Ovary (tissue), 9 donors: ENCODE data around the gene PDE7B. TPM values are rescaled to one million over a fixed set of nuclear protein-coding genes. Genes with fewer than 3 reads are reported as not detected.

Source experiments
- DNase-seq, 5 donors: peaks; one replicate each; pipeline ENCODE4 v3.0.0-alpha.2; 2019 to 2020
- H3K27ac ChIP-seq, 2 donors: fragments of 200-600 bp; one replicate each; pipeline versions ENCODE4 v1.5.1 to v1.8.0; 2019 to 2022
- H3K27me3 ChIP-seq: fragments of 200-600 bp; one replicate; pipeline ENCODE4 v1.8.0; 2022
- H3K36me3 ChIP-seq: fragments of 200-600 bp; sonication (generic); one replicate; pipeline ENCODE4 v1.5.1; 2019
- H3K4me1 ChIP-seq: one replicate; pipeline ENCODE4 v1.8.1; 2013; ENCODE audit warnings: mild to moderate bottlenecking, moderate library complexity; ENCODE audit not compliant: insufficient read depth
- H3K4me3 ChIP-seq: fragments of 200-600 bp; sonication (generic); one replicate; pipeline ENCODE4 v1.5.1; 2017
- H3K9me3 ChIP-seq, 2 donors: fragments of 200-600 bp in 1 of 2; sonication (generic) in 1 of 2; one replicate each; pipeline versions ENCODE4 v1.5.1 to v1.8.1; 2013 to 2019; ENCODE audit warnings: mild to moderate bottlenecking in 1 of 2, moderate library complexity in 1 of 2
- CTCF ChIP-seq, 3 donors: fragments of 450-650 bp in 2 of 3; fragments of 200-600 bp in 1 of 3; IDR thresholded peaks; one replicate each; pipeline versions ENCODE4 v1.5.1 to v1.8.0; 2016 to 2022; ENCODE audit warnings: antibody characterized with exemption in 3 of 3, mild to moderate bottlenecking in 1 of 3
- EP300 ChIP-seq: sonication (generic); formaldehyde crosslinking; IDR thresholded peaks from one replicate; pipeline ENCODE4 v1.6.1; 2017; ENCODE audit warnings: antibody characterized with exemption
- POLR2A ChIP-seq: fragments of 450-650 bp; IDR thresholded peaks from one replicate; pipeline ENCODE4 v1.6.1; 2017; ENCODE audit warnings: antibody characterized with exemption, mild to moderate bottlenecking, moderate library complexity
- WGBS, 3 donors: extraction: QIAGEN DNeasy Blood & Tissue Kit in 1 of 3; methylation state at CpG; one replicate each; pipeline versions ENCODE4 v1.1.5 to v1.1.7; 2013 to 2017; 5-methylcytosine and 5-hydroxymethylcytosine counted together
- intact Hi-C, 4 donors: fragments of 100-400 bp; cut with DNase I; formaldehyde crosslinking; loops; one replicate each; pipeline versions ENCODE4 v1.11.0 to v1.15.1; 2022 to 2023
- polyA plus RNA-seq, 2 donors: library from polyadenylated mRNA; stranded (reverse); fragments of 200-250 nt in 1 of 2; fragments of 350-450 nt in 1 of 2; fragmentation: Illumina TruSeq in 1 of 2; extraction: RNeasy Lipid Tissue Mini Kit (QIAGEN cat#74804) in 1 of 2; gene quantifications; one replicate each; pipeline ENCODE4 v1.2.3, GENCODE V29; 2013 to 2014
- total RNA-seq, 7 donors: library from RNA; depleted of rRNA in 2 of 7; stranded (reverse); fragments of >200 nt in 2 of 7; fragmentation: NEBNext Ultra II Directional in 3 of 7; extraction: Animal tissue kit (Norgen Biotek cat#: 25700) in 3 of 7; gene quantifications; one replicate each; pipeline versions ENCODE4 v1.1.0 to v1.2.4, GENCODE V29; 2016 to 2023
- donor health status: DM: no; HTN: no; CAD: no; lungs with moderate emphysema.
- donor health status: DM: no; HTN: no; CAD: no.
- donor health status: Bipolar disorder and iron deficiency.
- donor health status: DM: yes; HTN: yes; CAD: no.
- donor health status: DM: no; HTN: no; CAD: no.
- donor health status: DM: yes; HTN: yes; CAD: no.

The PDE7B gene
- total and polyA plus RNA-seq, 9 donors = 11.6 to 62.7 (median 21.6) TPM

- no peaks in the 10 kb centered on the region for H3K27me3 ChIP-seq
- no peak for TF ChIP-seq POLR2A
- no peak for TF ChIP-seq EP300
- TF ChIP-seq CTCF (IDR thresholded peaks at IDR 0.05) = no peak
- no peaks in the 10 kb centered on the region for H3K4me1 ChIP-seq
- no peak overlapping the region for H3K4me3 ChIP-seq
- no peak overlapping the region for H3K27ac ChIP-seq
- DNase-seq = no peak
- no peaks in the 10 kb centered on the region for H3K9me3 ChIP-seq
- no peaks in the 10 kb centered on the region for H3K36me3 ChIP-seq
- intact Hi-C loops = no loop called here
Measured at GRCh38 chr6:136144251-136145023, 292.9 kb downstream of the PDE7B start.

GRCh38 chr6:136146130-136146529 lies 294.6 kb downstream of the PDE7B start:
- Histone ChIP-seq H3K27ac (no peak overlapping the region), H3K4me1 (no peaks in the 10 kb centered on the region), H3K4me3 (no peak overlapping the region), H3K36me3 (no peaks in the 10 kb centered on the region), H3K27me3 (no peaks in the 10 kb centered on the region), H3K9me3 (no peaks in the 10 kb centered on the region)
- 75 to 92% (median 82%) methylated on average over 2 of the region's 2 CpGs for WGBS, 3 donors
- no peak for DNase-seq
- TF ChIP-seq EP300 (no peak), POLR2A (no peak), CTCF (IDR thresholded peaks at IDR 0.05) (no peak)
- intact Hi-C loops = no loop called here

GRCh38 chr6:136147342-136147741 lies 295.8 kb downstream of the PDE7B start:
- no peaks in the 10 kb centered on the region for H3K9me3 ChIP-seq
- TF ChIP-seq POLR2A (no peak), EP300 (no peak), CTCF (IDR thresholded peaks at IDR 0.05) (no peak)

GRCh38 chr6:136148051-136148450 lies 296.6 kb downstream of the PDE7B start:
- 96 to 100% (median 99%) methylated on average over 1 of the region's 1 CpG for WGBS, 3 donors
- no peaks in the 10 kb centered on the region for H3K27me3 ChIP-seq
- no peaks in the 10 kb centered on the region for H3K36me3 ChIP-seq
- intact Hi-C loops = no loop called here
- no peak overlapping the region for H3K4me3 ChIP-seq
- no peaks in the 10 kb centered on the region for H3K9me3 ChIP-seq
- H3K4me1 ChIP-seq = no peaks in the 10 kb centered on the region
- TF ChIP-seq EP300 = no peak
- no peak for TF ChIP-seq POLR2A
- no peak for TF ChIP-seq CTCF (IDR thresholded peaks at IDR 0.05)
- DNase-seq = no peak
- H3K27ac ChIP-seq = peak overlapping the region in 1 of 2 donors; percentile 78

More at GRCh38 chr6:136147342-136147741, 295.8 kb downstream of the PDE7B start:
- Histone ChIP-seq H3K36me3 (no peaks in the 10 kb centered on the region), H3K27me3 (no peaks in the 10 kb centered on the region), H3K27ac (peak overlapping the region in 1 of 2 donors; percentile 31), H3K4me1 (no peaks in the 10 kb centered on the region), H3K4me3 (no peak overlapping the region)
- intact Hi-C loops = no loop called here
- DNase-seq = no peak
- WGBS, 3 donors = 91 to 97% (median 97%) methylated on average over 2 of the region's 2 CpGs
